NB4 (cell line): ENCODE measurements around the gene CADM2.

Experiments used
- DNase-seq: peaks from one replicate; pipeline ENCODE4 v3.0.0; 2010; ENCODE audit warnings: low read depth
- H3K4me3 ChIP-seq: one replicate; pipeline ENCODE4 v1.5.1; 2011; ENCODE audit warnings: mild to moderate bottlenecking, low read depth, low read length, moderate library complexity
- MYC ChIP-seq: IDR thresholded peaks from 2 replicates; pipeline ENCODE4 v1.6.1; 2011; ENCODE audit warnings: low read depth, low read length
- POLR2A ChIP-seq: IDR thresholded peaks from 2 replicates; pipeline ENCODE4 v1.6.1; 2011; ENCODE audit warnings: mild to moderate bottlenecking; ENCODE audit not compliant: insufficient read length; ENCODE audit errors: extremely low read depth
- TF ChIP-seq, protein P1 (sequence below): IDR thresholded peaks from 2 replicates; pipeline ENCODE4 v1.6.1; 2011; ENCODE audit warnings: low read depth, low read length
- TF ChIP-seq, protein P2 (sequence below): IDR thresholded peaks from one replicate; pipeline ENCODE4 v1.5.1; 2012; ENCODE audit warnings: low read depth, low read length

Gene CADM2

DNA sequence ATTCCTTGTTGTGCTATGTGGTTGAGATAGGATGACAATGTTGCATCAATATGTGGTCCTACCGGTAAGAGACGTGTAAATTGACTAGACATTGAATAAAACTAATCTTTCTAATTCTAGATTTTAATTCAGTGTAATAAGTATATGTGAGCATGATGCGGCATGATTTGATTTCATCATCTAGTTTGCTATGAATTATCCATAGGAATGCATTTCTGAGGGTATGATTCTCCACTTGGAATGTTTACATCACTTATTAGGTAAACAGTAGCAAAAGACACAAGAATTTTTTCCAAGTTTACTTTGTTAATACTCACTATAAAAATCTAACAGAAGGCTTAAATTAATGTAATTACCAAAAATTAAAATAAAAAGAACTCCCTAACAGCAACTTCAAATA is 353.5 kb downstream of the CADM2 start:
- TF ChIP-seq, protein P1, sequence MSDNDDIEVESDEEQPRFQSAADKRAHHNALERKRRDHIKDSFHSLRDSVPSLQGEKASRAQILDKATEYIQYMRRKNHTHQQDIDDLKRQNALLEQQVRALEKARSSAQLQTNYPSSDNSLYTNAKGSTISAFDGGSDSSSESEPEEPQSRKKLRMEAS = no peak
- TF ChIP-seq MYC (no peak), POLR2A (no peak)
- TF ChIP-seq, protein P2, sequence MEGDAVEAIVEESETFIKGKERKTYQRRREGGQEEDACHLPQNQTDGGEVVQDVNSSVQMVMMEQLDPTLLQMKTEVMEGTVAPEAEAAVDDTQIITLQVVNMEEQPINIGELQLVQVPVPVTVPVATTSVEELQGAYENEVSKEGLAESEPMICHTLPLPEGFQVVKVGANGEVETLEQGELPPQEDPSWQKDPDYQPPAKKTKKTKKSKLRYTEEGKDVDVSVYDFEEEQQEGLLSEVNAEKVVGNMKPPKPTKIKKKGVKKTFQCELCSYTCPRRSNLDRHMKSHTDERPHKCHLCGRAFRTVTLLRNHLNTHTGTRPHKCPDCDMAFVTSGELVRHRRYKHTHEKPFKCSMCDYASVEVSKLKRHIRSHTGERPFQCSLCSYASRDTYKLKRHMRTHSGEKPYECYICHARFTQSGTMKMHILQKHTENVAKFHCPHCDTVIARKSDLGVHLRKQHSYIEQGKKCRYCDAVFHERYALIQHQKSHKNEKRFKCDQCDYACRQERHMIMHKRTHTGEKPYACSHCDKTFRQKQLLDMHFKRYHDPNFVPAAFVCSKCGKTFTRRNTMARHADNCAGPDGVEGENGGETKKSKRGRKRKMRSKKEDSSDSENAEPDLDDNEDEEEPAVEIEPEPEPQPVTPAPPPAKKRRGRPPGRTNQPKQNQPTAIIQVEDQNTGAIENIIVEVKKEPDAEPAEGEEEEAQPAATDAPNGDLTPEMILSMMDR = no peak
- DNase-seq = no peak

DNA sequence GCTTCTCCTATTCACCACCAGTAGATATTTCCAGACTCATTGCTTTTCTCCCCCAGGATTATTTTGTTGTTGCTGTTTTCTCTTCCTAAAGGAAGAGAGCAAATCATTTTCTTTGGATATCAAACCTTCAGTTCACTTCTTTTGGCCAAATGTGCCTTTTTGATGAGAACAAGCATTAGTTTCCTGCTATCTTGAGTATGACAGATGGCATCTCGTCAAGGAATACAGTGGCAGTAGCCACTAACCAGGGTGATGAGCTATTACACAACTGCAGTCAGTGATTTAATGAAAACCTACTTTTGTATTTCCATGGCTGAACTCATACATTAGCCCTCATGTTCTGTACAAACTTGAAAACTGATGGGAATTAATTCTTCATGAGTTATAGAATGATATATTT is 354.6 kb downstream of the CADM2 start:
- no peak overlapping the region for H3K4me3 ChIP-seq
- DNase-seq = no peak
- TF ChIP-seq POLR2A = no peak
- TF ChIP-seq, protein P2 = no peak
- TF ChIP-seq, protein P1 = no peak
- TF ChIP-seq MYC = no peak

More for the DNA sequence above, 353.5 kb downstream of the CADM2 start:
- no peak overlapping the region for H3K4me3 ChIP-seq

DNA sequence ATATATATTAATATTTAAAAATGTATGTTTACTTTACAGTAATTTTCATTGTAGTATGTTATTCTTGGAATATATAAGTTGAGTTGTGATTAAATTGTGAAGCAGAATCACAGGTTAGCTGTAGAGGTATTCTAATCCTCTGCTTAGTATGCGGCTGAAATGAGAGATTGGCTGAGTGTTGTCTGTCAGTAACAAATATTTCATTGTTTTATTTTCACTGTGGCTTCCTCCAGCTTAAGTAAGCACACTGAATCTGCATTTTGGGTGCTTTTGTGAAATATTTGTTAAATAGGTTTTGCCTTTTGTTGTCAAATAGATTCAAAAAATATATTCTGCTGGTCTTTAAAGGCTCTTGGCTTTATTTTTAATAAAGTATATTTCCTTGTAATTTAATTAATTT is 357.5 kb downstream of the CADM2 start:
- TF ChIP-seq, protein P1 = no peak
- TF ChIP-seq, protein P2 = no peak
- TF ChIP-seq POLR2A (no peak), MYC (no peak)
- no peak overlapping the region for H3K4me3 ChIP-seq
- DNase-seq = no peak

DNA sequence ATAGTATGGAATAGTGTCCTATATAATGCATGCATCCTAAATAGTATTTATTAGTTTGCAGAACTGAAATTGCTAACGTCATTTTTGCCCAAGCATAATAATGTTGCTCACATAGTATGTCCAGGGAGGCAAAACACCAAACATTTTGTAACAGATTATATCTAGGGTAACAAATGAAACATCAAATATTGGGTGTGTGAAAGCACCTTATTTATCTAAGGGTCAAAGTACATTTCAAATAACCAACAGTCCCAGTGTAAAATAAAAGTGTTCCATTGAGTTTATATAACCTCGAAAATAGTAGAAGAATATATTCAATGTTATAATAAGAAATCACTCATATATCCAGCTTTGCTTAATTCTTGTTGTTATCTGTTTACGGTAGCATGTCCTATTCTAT is 363.1 kb downstream of the CADM2 start:
- H3K4me3 ChIP-seq = no peak overlapping the region
- TF ChIP-seq MYC = no peak
- no peak for TF ChIP-seq POLR2A
- TF ChIP-seq, protein P2 = no peak
- TF ChIP-seq, protein P1 = no peak
- DNase-seq = no peak

DNA sequence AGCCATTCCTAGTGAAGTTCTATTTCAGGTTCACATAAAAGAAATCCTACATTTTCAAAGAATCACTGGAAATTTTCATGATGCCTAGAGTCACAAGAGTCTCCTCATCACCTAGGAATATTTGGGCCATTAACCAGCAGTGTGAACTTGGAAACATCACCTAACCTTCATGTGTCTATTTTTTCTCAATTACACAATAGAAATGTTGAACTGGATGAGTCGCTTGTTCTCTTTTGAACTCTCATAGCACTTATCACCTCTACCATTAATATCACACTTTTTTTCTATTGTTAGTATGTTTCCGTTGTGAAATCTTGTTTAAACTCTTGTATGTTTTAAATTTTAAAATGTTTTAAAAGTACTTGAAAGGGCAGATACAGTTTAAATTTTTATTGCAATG is 371.3 kb downstream of the CADM2 start:
- no peak for DNase-seq
- no peak overlapping the region for H3K4me3 ChIP-seq
- TF ChIP-seq, protein P1 = no peak
- TF ChIP-seq, protein P2 = no peak

DNA sequence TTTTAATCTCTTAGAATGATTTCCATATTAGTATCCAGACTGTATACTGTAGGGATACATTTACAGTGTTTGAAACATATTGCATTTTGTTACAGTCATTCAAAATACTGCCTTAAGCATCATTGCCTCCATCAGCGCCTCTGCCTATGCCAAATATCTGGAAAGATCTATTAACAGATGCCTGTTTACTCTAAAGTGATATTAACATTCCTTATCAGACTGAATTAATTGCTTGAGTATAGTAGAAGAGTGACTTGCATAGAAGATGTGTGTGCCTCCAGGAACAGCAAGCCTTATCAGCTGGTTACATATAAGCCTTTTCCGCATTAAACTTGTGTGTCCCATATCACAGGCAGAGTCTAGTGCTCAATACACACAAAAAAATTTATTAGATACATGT is 379.1 kb downstream of the CADM2 start:
- H3K4me3 ChIP-seq = no peak overlapping the region
- DNase-seq = no peak
- TF ChIP-seq POLR2A (no peak), MYC (no peak)
- TF ChIP-seq, protein P2 = no peak
- TF ChIP-seq, protein P1 = no peak
